Mesodermal cell (in vitro differentiated cells): Measurements from ENCODE around the gene ADAMTSL2. TPM values are rescaled to one million over a fixed set of nuclear protein-coding genes. Genes with fewer than 3 reads are reported as not detected.

Experiments
- H3K27ac ChIP-seq: 2 replicates; pipeline ENCODE4 v1.7.0; 2013; ENCODE audit warnings: mild to moderate bottlenecking, low read depth, low read length, moderate library complexity; ENCODE audit not compliant: severe bottlenecking
- H3K36me3 ChIP-seq: 2 replicates; pipeline ENCODE4 v1.7.1; 2013; ENCODE audit warnings: mild to moderate bottlenecking, low read length, moderate library complexity; ENCODE audit not compliant: control insufficient read depth, insufficient read depth
- H3K4me1 ChIP-seq: one replicate; pipeline ENCODE4 v1.7.1; 2013; ENCODE audit warnings: mild to moderate bottlenecking, low read length; ENCODE audit not compliant: insufficient read depth, control insufficient read depth, poor library complexity, severe bottlenecking
- H3K4me3 ChIP-seq: 2 replicates; pipeline ENCODE4 v1.7.0; 2013; ENCODE audit warnings: low read length, control low read depth, mild to moderate bottlenecking; ENCODE audit not compliant: insufficient read depth, poor library complexity, severe bottlenecking; ENCODE audit errors: extremely low read depth
- H3K9me3 ChIP-seq: 2 replicates; pipeline ENCODE4 v1.7.1; 2013; ENCODE audit warnings: mild to moderate bottlenecking, low read length, moderate library complexity; ENCODE audit not compliant: control insufficient read depth
- WGBS, 2 experiments: methylation state at CpG; one replicate each; pipeline ENCODE4 v1.1.5; 2013; ENCODE audit warnings: missing lambda C conversion rate in 2 of 2; ENCODE audit not compliant: insufficient coverage in 2 of 2; 5-methylcytosine and 5-hydroxymethylcytosine counted together
- polyA plus RNA-seq, 2 experiments: library from polyadenylated mRNA; stranded (reverse); fragments of 50-300 nt; gene quantifications; one replicate each; pipeline ENCODE4 v1.2.3, GENCODE V29; 2013

Gene ADAMTSL2
- 30.7 TPM for polyA plus RNA-seq (2013, experiment 1 of 2)
- 30.4 TPM for polyA plus RNA-seq (2013, experiment 2 of 2)

DNA sequence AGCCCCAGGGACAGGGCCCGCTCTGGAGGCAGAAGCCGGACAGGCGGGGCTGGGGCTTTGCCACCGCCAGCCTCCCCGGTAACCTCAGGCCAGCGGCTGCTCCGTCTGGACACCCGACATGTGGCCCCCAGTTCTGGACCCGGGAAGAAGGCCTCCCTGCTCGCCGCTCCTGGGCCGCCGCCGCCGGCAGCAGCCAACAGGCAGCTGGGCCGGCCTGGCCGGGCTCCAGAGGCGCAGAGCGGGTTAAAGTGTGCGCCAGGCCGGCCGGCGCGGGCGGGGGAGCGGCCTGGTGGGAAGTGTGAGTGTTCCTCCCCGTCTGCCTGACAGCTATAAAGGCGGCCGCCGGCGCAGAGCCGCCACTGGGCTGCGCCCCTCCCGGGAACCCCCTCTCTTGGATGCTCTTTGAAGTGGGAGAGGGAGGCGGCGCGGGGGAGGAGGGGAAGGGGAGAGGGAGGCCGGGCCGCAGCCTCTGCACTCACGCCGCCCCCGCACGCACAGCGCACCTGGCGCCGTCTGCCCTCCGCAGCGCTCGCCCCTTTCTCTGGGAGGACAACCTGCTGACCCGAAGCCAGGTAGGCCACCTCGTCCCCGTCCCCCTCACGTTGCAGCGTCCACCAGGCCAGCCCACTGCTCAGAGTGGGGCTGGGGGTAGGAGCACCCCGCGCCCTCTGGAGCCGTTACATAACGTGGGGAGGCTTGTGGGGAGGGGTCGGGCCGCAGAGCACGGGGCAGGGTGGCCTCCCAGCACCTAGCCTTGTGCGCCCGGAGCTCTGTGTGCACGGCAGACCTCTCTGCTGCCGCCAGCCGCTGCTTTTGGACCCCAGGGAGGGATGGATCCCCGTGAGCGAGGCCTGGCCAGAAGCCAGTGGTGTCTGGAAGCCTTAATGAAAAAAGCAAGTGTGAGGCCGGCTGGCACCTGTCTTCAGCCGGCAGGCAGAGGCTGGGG, at the start of gene ADAMTSL2:
TSS of gene ADAMTSL2 (plus strand) at position 359 of the 946 bp plus-strand sequence. CDS start 2,009 bp downstream, outside the sequence.
- H3K36me3 ChIP-seq, result peaks cover 23% of the 10 kb centered on the region
- no peaks in the 10 kb centered on the region for H3K9me3 ChIP-seq
- peak within 1 kb of the TSS; percentile 29 for H3K27ac ChIP-seq
- peak within 1 kb of the TSS; percentile 49 for H3K4me3 ChIP-seq
- 9 to 14% methylated on average over 46 to 51 of the region's 70 CpGs for WGBS, 2 experiments
- H3K4me1 ChIP-seq, result peaks cover 44% of the 10 kb centered on the region

- Histone ChIP-seq H3K36me3 (no peaks in the 10 kb centered on the region), H3K4me3 (no peak overlapping the region), H3K9me3 (no peaks in the 10 kb centered on the region), H3K27ac (no peak overlapping the region), H3K4me1 (peaks cover 9% of the 10 kb centered on the region)
- 86 to 94% methylated on average over 15 to 25 of the region's 25 CpGs for WGBS, 2 experiments
These were observed 48.8 kb upstream of the ADAMTSL2 start for GRCh38 chr9:133485531-133486260.

DNA sequence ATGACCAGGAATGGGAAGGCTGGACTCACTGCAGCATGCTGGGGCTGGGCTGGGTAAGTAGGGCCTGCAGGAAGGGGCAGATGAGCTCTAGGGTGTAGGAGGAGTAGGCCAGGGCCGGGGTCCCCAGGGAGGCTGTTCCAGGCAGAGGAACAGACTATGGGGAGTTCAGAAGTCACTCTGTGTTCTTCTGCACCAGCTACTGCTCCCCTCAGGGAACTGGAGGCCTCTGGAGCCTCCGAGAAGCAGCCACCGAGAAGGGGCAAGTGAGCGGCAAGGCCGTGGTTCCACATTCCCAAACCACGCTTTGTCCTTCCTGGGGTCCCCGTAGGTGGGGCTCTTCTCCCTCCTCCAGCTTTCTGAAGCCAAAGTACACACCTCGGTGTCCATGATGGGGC, 47.2 kb upstream of the ADAMTSL2 start:
- 93 to 98% methylated on average over 8 of the region's 8 CpGs for WGBS, 2 experiments
- H3K36me3 ChIP-seq, result no peaks in the 10 kb centered on the region
- H3K4me3 ChIP-seq, result no peak overlapping the region
- H3K27ac ChIP-seq, result no peak overlapping the region
- no peaks in the 10 kb centered on the region for H3K9me3 ChIP-seq
- peaks cover 14% of the 10 kb centered on the region for H3K4me1 ChIP-seq

GRCh38 chr9:133488686-133489252, 45.7 kb upstream of the ADAMTSL2 start:
- H3K36me3 ChIP-seq, result no peaks in the 10 kb centered on the region
- WGBS, 2 experiments, result 97% methylated on average over 16 to 17 of the region's 18 CpGs
- no peaks in the 10 kb centered on the region for H3K9me3 ChIP-seq
- H3K27ac ChIP-seq, result no peak overlapping the region
- peaks cover 21% of the 10 kb centered on the region for H3K4me1 ChIP-seq
- no peak overlapping the region for H3K4me3 ChIP-seq

DNA sequence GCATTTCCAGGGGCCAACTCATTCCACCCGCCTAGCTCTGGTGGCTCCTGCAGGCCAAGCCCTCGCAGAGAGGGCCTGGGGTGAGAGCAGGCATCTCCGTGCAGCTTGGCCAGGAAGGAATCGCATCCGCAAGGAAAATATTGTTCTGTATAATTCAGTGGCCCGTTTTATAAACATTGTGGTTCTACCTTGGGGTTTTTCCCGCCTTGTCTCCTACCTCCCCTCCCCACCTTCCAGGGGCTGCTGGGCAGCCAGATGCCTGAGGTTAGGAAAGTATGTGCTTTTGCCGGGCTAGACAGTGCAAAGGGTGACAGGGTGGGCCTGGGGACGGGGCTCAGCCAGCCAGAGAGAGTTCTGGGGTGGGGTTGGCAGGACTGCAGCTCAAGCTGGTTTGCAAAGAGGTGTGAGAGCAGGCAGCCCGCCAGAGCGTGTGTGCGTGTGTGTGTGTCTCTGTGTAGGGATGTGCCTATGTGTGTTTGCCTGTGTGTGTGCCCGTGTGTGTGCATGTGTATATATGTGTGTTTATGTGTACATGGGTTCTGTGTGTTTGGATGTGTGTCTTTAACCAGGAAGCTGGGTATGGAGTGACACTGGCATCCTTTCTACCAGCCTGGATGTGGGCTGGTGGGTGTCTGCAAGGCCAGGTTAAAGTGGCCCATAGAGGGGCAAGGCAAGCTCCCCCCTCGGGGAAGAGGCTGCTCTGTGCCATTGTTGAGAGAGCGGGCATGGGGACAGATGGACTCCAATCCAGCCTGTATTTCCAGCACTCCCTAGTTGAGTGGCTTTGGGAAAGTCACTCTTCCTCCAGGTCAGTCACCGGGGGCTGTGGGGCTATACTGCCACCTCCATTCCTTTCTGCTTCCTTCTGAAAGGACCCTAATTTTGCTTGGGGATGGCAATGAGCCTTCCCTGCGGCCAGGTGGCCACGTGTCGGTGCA, 45.0 kb upstream of the ADAMTSL2 start:
- H3K27ac ChIP-seq, result no peak overlapping the region
- H3K4me1 ChIP-seq, result peaks cover 21% of the 10 kb centered on the region
- no peak overlapping the region for H3K4me3 ChIP-seq
- WGBS, 2 experiments, result 92 to 94% methylated on average over 11 to 16 of the region's 19 CpGs
- no peaks in the 10 kb centered on the region for H3K36me3 ChIP-seq
- no peaks in the 10 kb centered on the region for H3K9me3 ChIP-seq

DNA sequence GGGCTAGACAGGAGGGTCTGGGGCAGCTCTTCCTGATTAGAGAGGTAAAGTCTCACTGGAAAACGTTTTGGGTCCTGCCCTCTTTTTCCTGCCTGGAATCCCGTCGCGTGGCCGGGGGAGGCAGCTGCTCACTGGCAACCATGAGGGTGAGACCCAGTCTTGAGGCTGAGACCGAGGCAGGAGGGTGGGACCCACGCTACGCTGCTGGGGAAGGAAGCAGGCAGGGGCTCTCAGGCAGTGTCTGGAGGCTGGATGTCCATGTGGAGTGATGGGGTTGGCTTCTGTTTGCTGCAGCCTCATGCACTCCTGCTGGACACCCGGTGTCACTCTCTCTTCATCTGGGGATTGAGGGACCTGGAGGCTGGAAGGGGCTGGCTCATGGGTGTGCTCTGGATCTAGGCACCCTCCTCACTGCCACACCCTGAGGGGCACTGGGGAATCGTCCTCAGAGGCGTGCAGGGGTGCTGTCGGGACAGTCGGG, 44.3 kb upstream of the ADAMTSL2 start:
- H3K4me1 ChIP-seq, result peaks cover 21% of the 10 kb centered on the region
- WGBS, 2 experiments, result 71 to 73% methylated on average over 7 to 13 of the region's 13 CpGs
- H3K36me3 ChIP-seq, result no peaks in the 10 kb centered on the region
- no peak overlapping the region for H3K4me3 ChIP-seq
- H3K9me3 ChIP-seq, result no peaks in the 10 kb centered on the region
- H3K27ac ChIP-seq, result no peak overlapping the region

- no peaks in the 10 kb centered on the region for H3K9me3 ChIP-seq
- no peak overlapping the region for H3K4me3 ChIP-seq
- peaks cover 21% of the 10 kb centered on the region for H3K4me1 ChIP-seq
- no peaks in the 10 kb centered on the region for H3K36me3 ChIP-seq
- WGBS, 2 experiments, result 93 to 94% methylated on average over 11 of the region's 12 CpGs
- no peak overlapping the region for H3K27ac ChIP-seq
These were observed 43.4 kb upstream of the ADAMTSL2 start for GRCh38 chr9:133490865-133491655.

GRCh38 chr9:133491656-133491925, 42.9 kb upstream of the ADAMTSL2 start:
- 99 to 100% methylated on average over 3 to 7 of the region's 8 CpGs for WGBS, 2 experiments
- H3K4me3 ChIP-seq, result no peak overlapping the region
- H3K36me3 ChIP-seq, result no peaks in the 10 kb centered on the region
- H3K27ac ChIP-seq, result no peak overlapping the region
- H3K4me1 ChIP-seq, result peaks cover 21% of the 10 kb centered on the region
- H3K9me3 ChIP-seq, result no peaks in the 10 kb centered on the region

DNA sequence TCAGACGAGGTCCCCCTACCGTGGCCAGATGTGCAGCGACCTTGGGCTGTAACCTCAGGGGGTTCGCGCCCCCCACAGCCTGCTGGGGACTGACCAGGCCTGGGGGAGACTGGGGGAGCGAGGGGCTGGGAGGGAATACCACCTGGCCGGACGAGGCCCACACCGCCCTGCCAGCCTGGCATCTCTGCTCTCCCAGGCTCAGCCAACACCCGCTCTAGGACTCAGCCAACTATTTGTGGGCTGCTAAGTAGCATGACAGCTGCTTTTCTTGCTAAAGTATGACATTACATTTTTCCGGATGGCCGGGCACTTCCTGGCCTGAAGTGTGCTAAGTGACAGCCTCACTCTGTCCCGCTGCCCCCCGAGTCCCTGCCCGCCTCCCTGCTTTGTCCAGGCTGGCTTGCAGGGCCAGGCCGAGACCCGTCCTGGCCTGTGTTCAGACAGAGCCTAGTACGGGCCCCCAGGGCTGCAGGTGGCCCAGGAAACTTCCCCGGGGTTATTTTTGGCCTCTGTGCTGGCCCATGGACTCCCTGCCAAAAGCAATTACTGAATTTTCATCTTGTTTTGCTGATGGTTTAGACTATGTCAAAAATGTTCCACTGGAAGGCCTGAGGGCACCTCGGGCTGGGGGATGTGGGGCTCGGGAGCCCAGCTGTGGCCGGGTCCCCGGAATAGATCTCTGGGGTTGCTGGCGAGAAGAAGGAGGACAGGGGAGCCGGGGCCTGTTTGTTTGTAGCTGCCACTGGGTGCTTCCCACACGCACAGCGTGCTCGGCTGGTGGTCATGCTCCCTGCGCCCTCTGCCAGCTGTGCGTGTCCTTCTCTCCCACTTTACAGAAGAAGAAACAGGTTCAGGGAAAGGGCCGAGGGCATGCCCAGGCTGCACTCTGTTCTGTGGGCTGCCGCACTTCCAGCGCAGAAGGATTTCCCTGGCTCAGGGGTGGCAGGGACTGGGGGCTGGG, 42.2 kb upstream of the ADAMTSL2 start:
- no peaks in the 10 kb centered on the region for H3K36me3 ChIP-seq
- no peaks in the 10 kb centered on the region for H3K9me3 ChIP-seq
- H3K4me3 ChIP-seq, result no peak overlapping the region
- peaks cover 21% of the 10 kb centered on the region for H3K4me1 ChIP-seq
- 96 to 97% methylated on average over 23 to 32 of the region's 33 CpGs for WGBS, 2 experiments
- no peak overlapping the region for H3K27ac ChIP-seq
